Stimulated activated effector memory CD8-positive, alpha-beta T cell treated with anti-CD3 and anti-CD28 coated beads, Interleukin-12 subunit alpha, Interleukin-12 subunit beta, amount 100 ng/mL, for 72 hours (primary cell): ENCODE measurements around the gene PANX1.
"Not testable (repeated sequence)": the region's sequence is repeated elsewhere in the genome, so short reads cannot be mapped to it uniquely, and the experiment has no call there.

Experiments used
- ATAC-seq: fragments of 150-1000 bp; cut with Tn5 transposase; 2 replicates; pipeline ENCODE4 v1.10.0; 2021
- DNase-seq, 2 donors: peaks; one replicate each; pipeline ENCODE4 v3.0.0; 2021 to 2022; ENCODE audit warnings: low spot score in 2 of 2
- H3K27ac Mint-ChIP-seq: one replicate; pipeline ENCODE4 v1.8.0; 2022; ENCODE audit warnings: mild to moderate bottlenecking, mixed read lengths
- H3K36me3 Mint-ChIP-seq: one replicate; pipeline ENCODE4 v1.8.0; 2022; ENCODE audit warnings: mild to moderate bottlenecking, mixed read lengths
- H3K4me1 Mint-ChIP-seq: one replicate; pipeline ENCODE4 v1.8.0; 2022; ENCODE audit warnings: mixed read lengths
- H3K4me3 Mint-ChIP-seq: one replicate; pipeline ENCODE4 v1.8.0; 2022; ENCODE audit warnings: mild to moderate bottlenecking, mixed read lengths
- H3K9me3 Mint-ChIP-seq: one replicate; pipeline ENCODE4 v1.8.0; 2022; ENCODE audit warnings: mixed read lengths

The PANX1 gene

DNA sequence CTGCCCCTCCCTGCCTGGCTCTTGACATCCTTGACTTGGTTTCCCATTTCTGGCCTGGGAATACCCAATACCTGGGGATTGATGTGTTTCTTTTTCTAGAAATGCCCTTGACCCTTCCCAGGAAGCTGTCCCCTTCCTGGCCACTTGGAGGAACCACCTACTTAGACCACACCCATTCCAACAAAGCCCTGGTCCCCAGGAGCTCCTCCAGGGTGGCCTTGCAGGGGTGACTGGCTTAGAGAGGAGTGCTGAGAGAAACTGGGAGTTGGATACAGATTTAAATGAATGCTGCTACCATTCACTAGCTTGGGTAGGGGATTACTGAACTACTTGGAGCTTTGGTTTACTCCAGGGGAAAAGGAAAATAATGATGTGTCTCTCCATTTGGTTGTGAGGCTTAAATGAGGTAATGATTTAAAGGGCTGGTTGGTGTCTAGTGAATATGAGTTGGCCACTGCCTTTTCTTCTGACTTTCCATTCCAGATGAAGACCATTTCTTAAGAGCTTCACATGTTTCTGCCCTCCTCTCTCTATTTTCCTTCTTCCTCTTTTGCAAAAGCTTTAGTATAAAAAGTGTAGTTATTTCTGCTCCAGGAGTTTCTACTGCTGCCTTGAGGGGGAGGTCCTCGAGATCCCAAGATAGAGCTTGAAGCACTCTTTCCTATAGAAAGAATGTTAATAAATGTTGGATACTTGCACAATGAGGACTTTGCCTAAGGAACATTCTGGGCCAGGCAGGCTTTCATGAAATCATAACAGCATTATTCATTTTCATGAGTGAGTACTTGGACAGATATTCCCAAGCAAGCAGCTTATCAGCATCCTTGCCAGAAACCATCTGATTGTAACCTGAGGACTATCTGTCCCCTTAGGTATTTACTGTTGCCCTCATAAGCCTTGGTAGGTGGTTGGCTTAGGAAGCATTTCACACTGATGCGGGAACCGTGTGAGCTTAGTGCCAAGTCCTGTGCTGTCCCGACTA lies 22.4 kb downstream of the PANX1 start:
- peaks cover 81% of the 10 kb centered on the region for H3K4me1 Mint-ChIP-seq
- no peak for ATAC-seq
- no peak for DNase-seq
- peaks cover 13% of the 10 kb centered on the region for H3K36me3 Mint-ChIP-seq
- H3K9me3 Mint-ChIP-seq, result no peaks in the 10 kb centered on the region
- H3K27ac Mint-ChIP-seq, result peak overlapping the region; percentile 68
- H3K4me3 Mint-ChIP-seq, result no peak overlapping the region

DNA sequence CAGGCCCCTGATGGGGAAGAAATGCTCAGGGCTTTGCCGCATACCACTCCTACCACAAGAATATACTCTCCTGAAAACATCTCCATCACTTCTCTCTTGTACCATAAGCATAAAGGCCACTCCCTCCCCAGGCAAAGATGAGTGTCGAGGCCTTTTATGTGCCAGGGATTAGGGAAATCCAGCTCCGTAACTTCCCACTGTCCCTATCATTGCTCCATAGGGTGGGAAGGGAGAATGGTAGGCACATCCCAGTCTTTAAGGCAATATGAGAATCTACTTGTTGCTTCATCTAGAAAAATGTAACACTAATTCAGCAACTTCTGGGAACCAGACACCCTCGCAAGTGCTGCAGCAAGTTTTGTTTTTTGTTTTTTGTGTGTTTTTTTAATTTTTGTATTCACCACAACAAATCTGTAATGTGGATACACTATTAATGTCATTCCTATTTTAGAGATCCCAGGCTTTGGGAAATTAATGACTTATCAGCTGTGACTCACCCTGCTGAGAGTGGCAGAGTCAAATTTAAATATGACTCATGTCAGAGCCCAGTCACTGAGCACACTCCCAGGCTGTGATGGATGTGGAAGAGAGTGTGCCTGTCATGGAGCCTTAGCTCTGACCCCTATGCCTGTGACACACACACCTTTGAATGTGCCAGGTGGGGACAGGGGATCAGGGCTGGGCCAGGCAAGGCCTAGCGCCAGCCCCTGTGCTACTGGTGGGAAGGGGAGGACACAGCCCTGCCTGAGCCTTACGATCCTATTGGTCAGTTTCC lies 23.4 kb downstream of the PANX1 start:
- Mint-ChIP-seq H3K27ac (no peak overlapping the region), H3K9me3 (no peaks in the 10 kb centered on the region), H3K4me3 (no peak overlapping the region), H3K4me1 (peaks cover 70% of the 10 kb centered on the region), H3K36me3 (peaks cover 13% of the 10 kb centered on the region)
- peak; percentile 94 for ATAC-seq
- no peak for DNase-seq

DNA sequence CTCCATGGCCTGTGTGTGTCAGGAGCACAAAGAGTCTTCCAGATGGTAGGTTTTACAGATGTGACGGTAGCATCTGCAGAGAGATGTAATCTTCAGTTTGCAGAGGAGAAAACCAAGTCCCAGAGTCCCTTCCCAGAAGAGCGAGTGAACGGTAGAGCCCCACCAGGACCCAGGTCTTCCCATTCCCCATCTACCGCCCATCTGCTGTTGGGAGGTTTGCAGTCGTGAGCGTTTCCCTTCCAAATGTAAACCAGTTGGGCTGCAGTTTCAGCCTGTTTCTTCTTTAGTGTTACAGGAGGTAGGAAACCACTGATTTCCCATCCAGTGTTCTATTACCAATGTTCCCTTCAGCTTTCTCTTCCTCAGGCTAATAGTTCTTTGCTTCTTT lies 24.0 kb downstream of the PANX1 start:
- no peak for DNase-seq
- Mint-ChIP-seq H3K4me3 (no peak overlapping the region), H3K4me1 (peaks cover 64% of the 10 kb centered on the region), H3K27ac (peak overlapping the region; percentile 27), H3K36me3 (peaks cover 7% of the 10 kb centered on the region), H3K9me3 (no peaks in the 10 kb centered on the region)
- ATAC-seq, result no peak

DNA sequence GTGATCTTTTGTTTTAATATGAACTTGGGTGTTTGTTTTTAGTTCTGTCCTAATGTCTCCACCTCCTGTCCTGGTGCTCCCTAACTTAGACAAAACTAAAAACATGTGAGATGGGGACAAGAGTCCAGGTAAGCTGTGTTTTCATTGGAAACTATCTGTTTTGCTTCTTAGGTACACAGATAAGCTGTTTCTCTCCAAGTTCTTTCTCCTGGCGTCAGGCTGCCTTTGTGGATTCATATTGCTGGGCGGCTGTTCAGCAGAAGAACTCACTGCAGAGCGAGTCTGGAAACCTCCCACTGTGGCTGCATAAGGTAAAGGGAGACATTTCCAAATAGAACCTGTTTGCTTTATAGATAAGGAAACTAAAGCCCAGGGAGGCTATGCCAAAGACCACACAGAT lies 24.7 kb downstream of the PANX1 start:
- Mint-ChIP-seq H3K36me3 (peaks cover 6% of the 10 kb centered on the region), H3K4me1 (peaks cover 57% of the 10 kb centered on the region), H3K9me3 (no peaks in the 10 kb centered on the region), H3K4me3 (no peak overlapping the region), H3K27ac (peak overlapping the region; percentile 27)
- ATAC-seq, result no peak
- DNase-seq, result no peak

DNA sequence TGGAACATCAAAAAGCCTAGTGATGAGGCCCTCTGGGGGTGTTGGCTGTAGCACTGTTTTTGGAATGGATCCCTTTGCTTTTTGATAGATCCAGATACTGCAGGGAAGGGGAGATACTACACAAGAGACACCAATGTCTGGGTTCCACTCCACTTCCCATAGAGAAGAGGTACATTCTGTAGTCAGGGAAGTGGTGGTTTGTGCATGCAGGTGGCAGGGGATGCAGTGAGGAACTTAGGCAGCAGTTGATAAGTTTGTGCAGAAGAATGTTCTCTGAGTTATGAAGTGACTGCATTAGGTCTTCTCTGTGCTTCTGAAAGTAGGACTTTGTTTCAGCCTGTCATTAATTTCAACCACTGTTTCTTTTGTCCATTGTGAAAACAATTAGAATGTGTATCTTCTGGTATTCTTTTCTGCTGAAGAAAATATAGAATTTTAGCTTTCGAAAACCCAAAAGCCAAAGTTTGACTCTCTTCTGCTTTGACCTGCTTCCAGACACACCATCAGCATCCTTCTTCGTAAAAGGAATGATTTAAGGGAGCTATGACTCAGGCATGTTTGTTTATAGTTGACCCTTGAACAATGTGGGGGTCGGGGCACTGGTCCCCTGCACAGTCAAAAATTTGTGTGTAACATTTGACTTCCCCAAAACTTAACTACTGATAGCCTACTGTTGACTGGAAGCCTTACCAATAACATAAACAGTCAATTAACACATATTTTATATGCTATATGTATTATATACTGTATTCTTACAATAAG lies 25.6 kb downstream of the PANX1 start:
- Mint-ChIP-seq H3K9me3 (no peaks in the 10 kb centered on the region), H3K36me3 (peaks cover 6% of the 10 kb centered on the region), H3K27ac (no peak overlapping the region), H3K4me3 (no peak overlapping the region), H3K4me1 (peaks cover 49% of the 10 kb centered on the region)
- ATAC-seq (no peak), DNase-seq (no peak)

DNA sequence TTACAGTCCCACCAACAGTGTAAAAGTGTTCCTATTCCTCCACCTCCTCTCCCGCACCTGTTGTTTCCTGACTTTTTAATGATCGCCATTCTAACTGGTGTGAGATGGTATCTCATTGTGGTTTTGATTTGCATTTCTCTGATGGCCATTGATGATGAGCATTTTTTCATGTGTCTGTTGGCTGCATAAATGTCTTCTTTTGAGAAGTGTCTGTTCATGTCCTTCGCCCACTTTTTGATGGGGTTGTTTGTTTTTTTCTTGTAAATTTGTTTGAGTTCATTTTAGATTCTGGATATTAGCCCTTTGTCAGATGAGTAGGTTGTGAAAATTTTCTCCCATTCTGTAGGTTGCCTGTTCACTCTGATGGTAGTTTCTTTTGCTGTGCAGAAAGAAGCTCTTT lies 28.7 kb downstream of the PANX1 start:
- not testable (repeated sequence) for DNase-seq, ATAC-seq, H3K36me3 Mint-ChIP-seq, H3K4me3 Mint-ChIP-seq, H3K9me3 Mint-ChIP-seq, H3K27ac Mint-ChIP-seq
- peaks cover 45% of the 10 kb centered on the region for H3K4me1 Mint-ChIP-seq

DNA sequence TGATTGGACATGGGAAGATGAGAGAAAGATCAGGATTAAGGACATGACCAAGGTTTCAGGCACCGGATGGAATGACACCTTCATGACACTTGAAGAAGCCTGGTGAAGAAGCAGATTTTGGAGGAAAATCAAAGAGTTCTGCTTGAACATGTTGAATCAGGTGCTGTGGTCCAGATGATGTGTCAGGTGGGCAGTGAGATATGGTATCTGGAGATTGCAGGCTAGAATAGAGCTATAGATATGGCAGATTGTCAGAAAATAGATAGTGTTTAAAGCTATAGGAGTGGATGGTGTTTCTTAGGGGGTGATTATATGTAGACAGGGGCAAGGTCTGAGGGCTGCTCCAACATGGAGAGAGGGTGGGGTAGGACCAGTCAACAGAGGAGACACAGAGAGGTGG lies 40.2 kb downstream of the PANX1 start:
- H3K4me3 Mint-ChIP-seq, result no peak overlapping the region
- peaks cover 11% of the 10 kb centered on the region for H3K36me3 Mint-ChIP-seq
- peaks cover 50% of the 10 kb centered on the region for H3K4me1 Mint-ChIP-seq
- no peaks in the 10 kb centered on the region for H3K9me3 Mint-ChIP-seq
- DNase-seq (no peak), ATAC-seq (no peak)
- no peak overlapping the region for H3K27ac Mint-ChIP-seq

DNA sequence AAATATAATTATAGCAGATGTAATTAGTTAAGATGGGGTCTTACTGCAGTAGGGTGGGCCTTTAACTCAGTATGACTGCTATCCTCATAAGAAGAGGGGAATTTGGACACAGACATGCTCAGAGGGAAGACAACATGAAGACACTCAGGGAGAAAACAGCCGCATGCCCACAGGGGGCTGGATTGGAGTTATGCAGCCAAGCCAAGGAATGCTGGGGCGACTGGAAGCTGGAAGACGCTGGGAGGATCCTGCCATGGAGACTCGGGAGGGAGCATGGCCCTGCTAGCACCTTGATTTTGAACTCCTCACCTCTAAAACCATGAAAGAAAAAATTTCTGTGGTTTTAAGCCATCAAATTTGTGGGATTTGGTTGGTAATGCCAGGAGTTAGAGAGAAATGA lies 40.9 kb downstream of the PANX1 start:
- Mint-ChIP-seq H3K4me1 (peaks cover 44% of the 10 kb centered on the region), H3K4me3 (no peak overlapping the region)

DNA sequence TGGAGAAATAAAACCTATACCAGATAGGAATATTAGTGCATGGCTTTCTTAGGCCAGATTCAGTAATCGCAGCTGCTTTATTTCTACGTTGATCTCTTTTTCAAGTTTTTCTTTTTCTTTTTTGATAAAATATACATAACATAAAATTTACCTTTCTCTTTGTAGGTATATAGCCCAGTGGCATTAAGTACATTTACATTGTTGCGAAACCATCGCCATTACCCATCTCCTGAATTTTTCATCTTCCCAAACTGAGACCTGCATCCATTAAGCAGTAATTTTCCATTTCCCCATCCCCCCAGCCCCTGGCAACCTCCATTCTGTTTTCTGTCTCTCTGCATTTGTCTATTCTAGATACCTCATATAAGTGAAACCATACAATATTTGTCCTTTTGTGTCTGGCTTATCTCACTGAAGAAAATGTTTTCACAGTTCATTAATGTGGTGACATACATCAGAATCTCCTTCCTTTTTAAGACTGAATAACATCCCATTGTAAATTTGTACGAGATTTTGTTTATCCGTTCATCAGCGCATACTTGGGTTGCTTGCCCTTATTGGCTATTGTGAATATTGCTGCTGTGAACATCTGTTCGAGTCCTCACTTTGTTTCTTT lies 41.4 kb downstream of the PANX1 start:
- Mint-ChIP-seq H3K4me3 (no peak overlapping the region), H3K36me3 (peaks cover 5% of the 10 kb centered on the region), H3K27ac (no peak overlapping the region), H3K4me1 (peaks cover 43% of the 10 kb centered on the region), H3K9me3 (no peaks in the 10 kb centered on the region)
- DNase-seq (no peak), ATAC-seq (no peak)

More for the DNA sequence above, 40.9 kb downstream of the PANX1 start:
- ATAC-seq (no peak), DNase-seq (no peak)
- Mint-ChIP-seq H3K27ac (no peak overlapping the region), H3K9me3 (no peaks in the 10 kb centered on the region), H3K36me3 (peaks cover 5% of the 10 kb centered on the region)

DNA sequence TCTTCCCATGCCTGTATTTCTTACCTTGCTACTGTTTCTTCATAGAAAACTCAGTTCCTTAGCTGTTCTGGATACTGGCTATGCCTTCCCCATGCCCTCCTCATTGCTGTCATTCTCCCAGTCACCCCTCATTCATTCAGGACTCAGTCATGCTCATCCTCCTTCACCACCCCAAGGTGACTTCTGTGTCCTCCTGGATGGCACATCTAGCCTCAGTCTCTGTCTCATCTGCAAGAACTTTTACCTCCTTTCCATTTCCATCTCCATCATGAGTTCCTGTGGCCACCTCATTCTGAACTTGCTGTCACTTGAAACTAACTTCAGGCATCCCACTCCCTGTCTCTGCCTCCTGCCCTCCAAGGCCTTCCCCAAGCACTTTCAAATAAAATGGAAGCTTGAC lies 42.3 kb downstream of the PANX1 start:
- H3K4me3 Mint-ChIP-seq, result no peak overlapping the region
- H3K9me3 Mint-ChIP-seq, result no peaks in the 10 kb centered on the region
- peaks cover 5% of the 10 kb centered on the region for H3K36me3 Mint-ChIP-seq
- DNase-seq (no peak), ATAC-seq (no peak)
- H3K27ac Mint-ChIP-seq, result no peak overlapping the region
- H3K4me1 Mint-ChIP-seq, result peaks cover 43% of the 10 kb centered on the region

DNA sequence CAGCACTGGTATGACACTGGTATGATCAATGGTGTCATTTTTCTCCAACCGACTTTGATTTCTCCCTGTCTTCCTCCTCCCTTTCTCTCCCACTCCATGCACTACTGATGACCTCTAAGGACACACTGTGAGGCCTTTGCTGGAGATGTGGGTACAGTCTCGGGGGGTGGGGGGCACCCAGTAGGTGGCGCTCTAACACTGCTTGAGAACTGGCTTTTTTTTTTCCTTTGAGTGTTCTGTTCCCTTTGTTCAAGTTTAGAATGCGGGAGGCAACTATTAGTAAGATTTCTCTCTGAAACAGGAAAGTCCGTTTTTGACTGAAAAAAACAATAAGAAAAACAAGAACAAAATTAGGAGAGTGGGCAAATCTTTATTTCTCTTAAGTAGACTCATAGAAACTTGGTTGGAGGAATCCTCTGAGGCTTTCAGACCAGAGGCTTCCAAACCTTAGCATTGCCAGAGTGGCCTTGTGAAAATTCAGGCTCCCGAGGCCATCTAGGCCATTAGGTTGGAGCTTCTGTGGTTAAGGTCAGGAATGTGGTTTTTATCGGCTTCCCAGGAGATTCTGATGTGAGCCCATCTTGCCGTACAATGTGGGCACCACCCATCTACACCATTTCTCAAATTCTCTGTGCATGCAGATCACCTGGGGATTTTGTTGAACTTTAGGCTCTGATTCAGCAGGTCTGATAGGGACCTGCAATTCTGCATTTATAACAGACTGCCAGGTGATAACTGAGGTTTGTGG lies 43.2 kb downstream of the PANX1 start:
- DNase-seq (peak in 1 of 2 donors; percentile 57), ATAC-seq (peak; percentile 65)
- Mint-ChIP-seq H3K4me1 (peaks cover 43% of the 10 kb centered on the region), H3K9me3 (no peaks in the 10 kb centered on the region), H3K4me3 (no peak overlapping the region), H3K36me3 (peaks cover 11% of the 10 kb centered on the region), H3K27ac (no peak overlapping the region)

DNA sequence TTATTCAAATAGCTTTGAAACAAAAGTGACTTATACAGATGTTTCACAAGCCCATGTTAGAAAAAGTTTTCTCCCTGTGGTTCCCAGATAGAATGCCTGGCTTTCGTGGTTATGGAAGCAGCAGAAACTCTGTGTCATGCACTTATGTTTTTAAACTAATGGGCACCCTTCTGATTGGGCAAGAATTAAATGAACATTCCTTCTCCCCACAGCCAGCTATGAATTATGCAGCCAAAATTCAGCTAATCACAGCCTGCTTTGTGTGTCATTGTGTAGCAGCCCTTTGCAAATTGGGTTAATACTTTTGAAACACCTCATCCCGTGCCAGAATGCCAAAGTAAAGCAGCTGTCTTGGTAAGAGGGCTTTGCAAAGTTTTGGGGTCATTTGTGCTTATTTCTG lies 46.9 kb downstream of the PANX1 start:
- no peak for DNase-seq
- Mint-ChIP-seq H3K27ac (no peak overlapping the region), H3K4me1 (peaks cover 26% of the 10 kb centered on the region), H3K9me3 (no peaks in the 10 kb centered on the region), H3K36me3 (peaks cover 36% of the 10 kb centered on the region), H3K4me3 (no peak overlapping the region)
- no peak for ATAC-seq

DNA sequence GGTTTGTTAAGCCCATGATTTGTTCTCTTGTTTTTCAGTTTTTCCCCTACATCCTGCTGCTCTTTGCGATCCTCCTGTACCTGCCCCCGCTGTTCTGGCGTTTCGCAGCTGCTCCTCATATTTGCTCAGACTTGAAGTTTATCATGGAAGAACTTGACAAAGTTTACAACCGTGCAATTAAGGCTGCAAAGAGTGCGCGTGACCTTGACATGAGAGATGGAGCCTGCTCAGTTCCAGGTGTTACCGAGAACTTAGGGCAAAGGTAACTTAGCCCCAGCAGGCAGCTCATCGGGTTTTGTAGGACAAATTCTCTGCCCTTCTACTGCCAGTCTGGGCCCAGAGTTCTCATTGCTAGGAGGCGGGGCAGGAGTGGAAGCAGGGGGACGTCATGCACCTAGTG lies 49.7 kb downstream of the PANX1 start:
- no peaks in the 10 kb centered on the region for H3K9me3 Mint-ChIP-seq
- DNase-seq (no peak), ATAC-seq (no peak)
- no peak overlapping the region for H3K27ac Mint-ChIP-seq
- H3K4me3 Mint-ChIP-seq, result no peak overlapping the region
- peaks cover 5% of the 10 kb centered on the region for H3K4me1 Mint-ChIP-seq
- peaks cover 42% of the 10 kb centered on the region for H3K36me3 Mint-ChIP-seq

DNA sequence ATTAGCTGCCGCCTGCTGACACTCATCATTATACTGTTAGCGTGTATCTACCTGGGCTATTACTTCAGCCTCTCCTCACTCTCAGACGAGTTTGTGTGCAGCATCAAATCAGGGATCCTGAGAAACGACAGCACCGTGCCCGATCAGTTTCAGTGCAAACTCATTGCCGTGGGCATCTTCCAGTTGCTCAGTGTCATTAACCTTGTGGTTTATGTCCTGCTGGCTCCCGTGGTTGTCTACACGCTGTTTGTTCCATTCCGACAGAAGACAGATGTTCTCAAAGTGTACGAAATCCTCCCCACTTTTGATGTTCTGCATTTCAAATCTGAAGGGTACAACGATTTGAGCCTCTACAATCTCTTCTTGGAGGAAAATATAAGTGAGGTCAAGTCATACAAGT lies 51.1 kb downstream of the PANX1 start:
- no peak overlapping the region for H3K4me3 Mint-ChIP-seq
- DNase-seq (no peak), ATAC-seq (no peak)
- peaks cover 42% of the 10 kb centered on the region for H3K36me3 Mint-ChIP-seq
- H3K27ac Mint-ChIP-seq, result no peak overlapping the region
- H3K4me1 Mint-ChIP-seq, result no peaks in the 10 kb centered on the region
- H3K9me3 Mint-ChIP-seq, result no peaks in the 10 kb centered on the region
